HAP-1 (cell line): ENCODE data around the gene TLL1.

Experiments
- DNase-seq, 2 experiments: peaks; one replicate each; pipeline ENCODE4 v3.0.0-alpha.2; 2016 to 2020; ENCODE audit warnings: low spot score in 2 of 2
- H3K27me3 ChIP-seq: fragments of 250-450 bp; sonication (Bioruptor Pico); 2 replicates; pipeline ENCODE4 v1.5.1; 2020; ENCODE audit warnings: low read depth, mild to moderate bottlenecking, moderate library complexity
- H3K36me3 ChIP-seq: fragments of 250-450 bp; sonication (Bioruptor Pico); replicated peaks from 2 replicates; pipeline ENCODE4 v1.5.1; 2020; ENCODE audit warnings: mild to moderate bottlenecking
- H3K4me1 ChIP-seq: fragments of 250-450 bp; sonication (Bioruptor Pico); 2 replicates; pipeline ENCODE4 v1.5.1; 2020; ENCODE audit warnings: mild to moderate bottlenecking
- H3K4me3 ChIP-seq: fragments of 250-450 bp; sonication (Bioruptor Pico); 2 replicates; pipeline ENCODE4 v1.5.1; 2020; ENCODE audit warnings: mild to moderate bottlenecking, moderate library complexity
- H3K9me3 ChIP-seq: fragments of 250-450 bp; sonication (Bioruptor Pico); 2 replicates; pipeline ENCODE4 v1.5.1; 2020; ENCODE audit warnings: mild to moderate bottlenecking, moderate library complexity
- in situ Hi-C: fragments of 300-500 bp; cut with MboI; formaldehyde crosslinking; loops from 3 replicates; pipeline ENCODE4 v1.14.3; 2020; ENCODE audit warnings: low sequenced_read_pairs, inconsistent platforms, mixed read lengths

Gene TLL1

DNA sequence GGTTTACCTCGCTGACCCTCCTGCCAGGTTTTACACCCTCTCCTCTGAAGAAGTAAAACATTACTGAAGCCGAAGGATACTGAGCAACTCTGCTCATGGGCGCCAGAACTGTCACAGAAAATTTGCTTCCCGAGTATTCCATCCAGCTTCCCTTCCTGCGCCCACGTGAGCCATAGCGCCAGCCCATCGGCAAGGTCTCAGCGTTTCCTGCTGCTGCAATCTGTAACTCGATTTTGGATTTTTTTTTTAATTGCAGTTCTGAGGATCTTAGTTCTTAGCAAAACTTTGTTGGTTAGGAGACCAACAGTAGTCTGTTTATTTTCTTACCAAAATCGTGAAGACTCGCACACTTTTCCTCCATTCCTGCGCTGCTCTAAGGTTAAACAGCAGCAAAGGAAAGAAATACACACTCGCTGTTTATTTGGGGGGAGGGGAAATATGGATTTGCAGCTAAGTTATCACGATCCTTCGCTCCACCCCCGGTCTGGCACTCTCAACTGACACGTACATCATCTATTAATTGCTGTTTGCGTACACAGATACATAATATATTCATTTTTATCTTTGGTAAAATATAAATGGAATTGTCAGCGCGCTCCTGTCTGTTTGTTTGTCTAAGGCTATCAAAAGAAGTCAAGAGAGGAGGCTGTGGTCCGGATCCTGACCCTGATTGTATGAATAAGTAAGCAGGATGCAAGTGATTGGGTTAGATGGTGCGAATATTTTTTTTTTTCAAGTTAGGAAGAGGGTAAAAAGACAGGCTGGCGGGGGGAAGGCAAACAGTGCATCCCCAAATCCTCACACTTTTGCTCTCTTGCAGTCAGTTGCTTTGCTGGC is at the start of gene TLL1:
Gene TLL1, plus strand, starts transcription at position 777 of the 837 bp plus-strand sequence. CDS start 668 bp downstream, outside the sequence.
- H3K27me3 ChIP-seq = peaks cover 33% of the 10 kb centered on the region
- H3K4me1 ChIP-seq = peaks cover 2% of the 10 kb centered on the region
- H3K36me3 ChIP-seq = no peaks in the 10 kb centered on the region
- in situ Hi-C loops = no loop called here
- H3K4me3 ChIP-seq = peak within 1 kb of the TSS; percentile 37
- peak in 1 of 2 experiments; percentile 29 for DNase-seq
- H3K9me3 ChIP-seq = no peaks in the 10 kb centered on the region

DNA sequence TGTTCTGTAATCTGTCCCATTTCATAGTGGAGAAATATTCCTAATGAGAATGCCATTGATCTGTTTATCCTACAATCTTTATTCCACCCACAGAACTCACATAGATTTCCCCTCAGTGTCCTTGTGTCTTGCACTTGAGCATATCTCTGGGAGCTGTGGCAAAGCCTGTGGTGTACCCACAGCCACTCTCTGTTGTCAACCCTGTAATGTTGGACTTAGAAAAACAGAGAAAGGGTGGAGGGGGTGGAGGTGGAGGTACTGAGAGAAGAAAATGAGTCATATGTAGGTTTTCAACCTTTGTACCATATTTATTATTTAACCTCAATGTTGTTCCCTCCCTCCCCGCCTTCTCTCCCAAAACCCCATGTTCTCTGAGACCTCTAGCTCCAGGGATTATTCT is 46.9 kb upstream of the TLL1 start:
- no peak for DNase-seq
- Histone ChIP-seq H3K36me3 (no peaks in the 10 kb centered on the region), H3K9me3 (no peaks in the 10 kb centered on the region), H3K4me1 (no peaks in the 10 kb centered on the region), H3K27me3 (no peaks in the 10 kb centered on the region), H3K4me3 (no peak overlapping the region)
- in situ Hi-C loops = no loop called here

DNA sequence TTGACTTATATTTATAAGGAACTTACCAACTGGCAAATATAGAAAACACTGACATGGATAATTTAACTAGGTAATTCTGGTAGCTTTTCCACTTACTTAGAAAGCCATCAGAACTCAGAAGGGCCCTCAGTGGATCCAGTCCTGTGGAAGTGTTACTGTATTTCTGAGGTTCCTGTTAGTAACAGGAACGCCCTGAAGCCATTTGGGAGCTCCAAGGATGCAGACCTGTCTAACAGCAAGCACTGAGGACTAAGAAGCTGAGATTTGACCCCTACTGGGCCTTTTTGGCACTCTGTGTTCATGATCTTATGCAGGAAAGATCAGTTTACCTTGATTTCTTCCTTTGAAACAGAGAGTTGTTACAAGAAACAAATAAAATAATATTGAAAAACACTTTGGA is 46.0 kb upstream of the TLL1 start:
- Histone ChIP-seq H3K4me1 (no peaks in the 10 kb centered on the region), H3K36me3 (no peaks in the 10 kb centered on the region), H3K27me3 (no peaks in the 10 kb centered on the region), H3K9me3 (no peaks in the 10 kb centered on the region), H3K4me3 (no peak overlapping the region)
- in situ Hi-C loops = no loop called here
- no peak for DNase-seq

DNA sequence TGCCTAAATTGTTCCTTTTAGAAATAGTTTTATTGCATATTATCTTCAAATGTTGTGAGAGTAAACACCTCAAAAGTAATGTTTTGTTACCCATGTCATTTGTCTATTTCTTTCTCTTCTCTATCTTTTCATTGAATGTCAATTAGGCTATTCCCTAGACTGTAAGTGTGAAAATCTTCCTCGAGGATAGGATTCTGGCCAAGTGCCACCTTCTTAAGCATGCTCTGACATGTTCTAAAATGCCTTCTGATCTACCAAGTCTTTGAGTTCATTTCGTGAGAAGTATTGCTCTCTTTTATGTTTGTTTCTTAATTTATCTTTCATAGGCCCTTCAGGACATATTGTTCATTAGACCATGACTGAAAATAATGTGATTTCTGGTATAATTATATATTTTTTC is 44.1 kb upstream of the TLL1 start:
- DNase-seq = no peak
- H3K4me1 ChIP-seq = peaks cover 3% of the 10 kb centered on the region; the same call in 1 of the 2 replicates
- no peaks in the 10 kb centered on the region; the same call in 1 of the 2 replicates for H3K27me3 ChIP-seq
- no peaks in the 10 kb centered on the region for H3K9me3 ChIP-seq
- in situ Hi-C loops = no loop called here
- H3K36me3 ChIP-seq = no peaks in the 10 kb centered on the region
- no peak overlapping the region for H3K4me3 ChIP-seq

DNA sequence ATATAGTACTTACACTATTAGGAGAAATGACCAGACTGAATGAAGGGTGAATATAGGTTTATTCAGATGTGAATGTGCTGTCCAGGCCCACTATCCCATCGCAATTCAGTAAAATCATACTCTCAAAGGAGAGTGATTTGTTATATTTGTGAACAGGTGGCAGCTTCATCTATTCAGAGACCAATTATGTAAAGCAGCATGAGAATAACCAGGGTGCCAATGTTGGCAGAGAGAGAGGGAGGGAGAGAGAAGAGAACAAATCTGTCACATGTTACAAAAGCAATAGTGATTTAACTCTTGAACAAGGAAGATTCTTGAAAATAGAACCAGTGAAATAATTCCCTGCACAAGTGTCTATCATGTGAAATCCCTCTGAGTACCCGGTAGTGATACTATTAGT is 38.9 kb upstream of the TLL1 start:
- no peak overlapping the region for H3K4me3 ChIP-seq
- no peak for DNase-seq
- in situ Hi-C loops = no loop called here
- H3K36me3 ChIP-seq = no peaks in the 10 kb centered on the region
- H3K27me3 ChIP-seq = no peaks in the 10 kb centered on the region; the same call in 1 of the 2 replicates
- no peaks in the 10 kb centered on the region for H3K9me3 ChIP-seq
- peaks cover 3% of the 10 kb centered on the region; the same call in 1 of the 2 replicates for H3K4me1 ChIP-seq

DNA sequence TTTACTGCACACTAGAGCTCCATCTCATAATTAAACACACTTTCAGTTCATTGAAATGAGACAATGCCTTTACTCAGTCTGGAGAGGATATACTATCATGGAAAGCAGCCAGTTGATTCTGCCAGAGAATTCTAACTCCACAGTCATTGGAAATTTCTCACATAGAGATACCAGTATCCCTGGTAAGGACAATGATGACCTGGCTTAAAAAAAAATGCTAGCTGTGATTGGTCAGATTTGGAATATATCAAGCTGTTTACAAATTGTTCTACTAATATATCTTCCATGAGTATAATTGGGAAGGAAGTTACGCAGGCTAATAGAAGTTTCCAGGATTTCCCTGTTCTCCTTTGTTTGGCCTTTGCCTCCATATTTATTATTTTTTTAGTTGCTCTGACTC is 34.5 kb upstream of the TLL1 start:
- Histone ChIP-seq H3K4me1 (peaks cover 3% of the 10 kb centered on the region; the same call in 1 of the 2 replicates), H3K4me3 (no peak overlapping the region), H3K36me3 (no peaks in the 10 kb centered on the region), H3K27me3 (no peaks in the 10 kb centered on the region; the same call in 1 of the 2 replicates), H3K9me3 (no peaks in the 10 kb centered on the region)
- DNase-seq = no peak
- in situ Hi-C loops = no loop called here

DNA sequence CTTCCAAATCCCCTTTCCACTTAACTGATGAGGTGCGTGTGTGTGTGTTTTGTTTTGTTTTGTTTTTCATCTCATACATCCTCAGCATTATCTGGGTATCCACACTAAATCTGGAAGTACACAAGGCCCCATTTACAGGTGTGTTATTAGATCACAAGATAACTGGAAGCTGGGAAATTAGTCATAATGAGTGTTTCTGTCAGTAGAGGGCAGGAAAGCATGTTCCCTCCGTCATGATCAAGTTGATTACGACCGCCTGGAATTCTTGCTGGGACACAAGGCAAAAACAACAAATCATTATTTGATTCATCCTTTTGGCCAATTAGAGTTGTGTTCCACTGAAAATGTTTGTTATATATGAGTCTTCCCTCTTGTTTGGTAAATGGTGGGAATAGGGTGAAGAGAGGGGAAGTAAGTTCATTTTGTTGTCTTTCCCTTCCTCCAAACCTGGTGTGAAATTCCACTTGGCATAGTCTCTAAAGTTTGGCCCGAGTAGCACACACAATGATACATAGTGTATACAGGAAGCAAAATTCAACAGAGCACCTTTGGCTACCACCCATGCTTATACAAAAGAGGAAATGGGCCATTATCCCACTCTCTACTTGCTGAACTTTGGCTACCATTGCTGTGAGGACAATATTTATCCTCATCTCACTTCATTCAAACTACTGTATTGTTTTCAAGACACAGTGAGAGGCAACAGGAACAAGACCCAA is 33.3 kb upstream of the TLL1 start:
- no peaks in the 10 kb centered on the region for H3K9me3 ChIP-seq
- H3K4me3 ChIP-seq = no peak overlapping the region
- DNase-seq = no peak
- H3K27me3 ChIP-seq = no peaks in the 10 kb centered on the region
- H3K36me3 ChIP-seq = no peaks in the 10 kb centered on the region
- no peaks in the 10 kb centered on the region for H3K4me1 ChIP-seq
- in situ Hi-C loops = no loop called here

DNA sequence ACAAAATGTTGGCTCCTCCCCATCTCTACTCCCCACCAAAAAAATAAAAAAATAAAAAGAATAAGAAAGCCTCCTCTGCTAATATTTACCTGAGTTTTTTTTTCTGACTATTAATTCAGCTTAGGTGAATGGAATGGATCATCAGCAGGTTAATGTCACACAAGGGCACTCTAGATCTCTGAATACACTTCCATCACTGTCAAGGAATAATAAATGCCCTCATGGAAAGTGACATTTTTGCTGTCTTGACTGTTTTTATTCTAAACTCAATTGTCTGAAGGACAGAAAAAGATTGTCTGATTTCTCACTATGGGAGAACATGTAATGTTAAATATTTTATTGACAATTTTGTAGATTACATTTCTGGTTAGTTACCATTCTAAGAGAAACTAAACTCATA is 30.4 kb upstream of the TLL1 start:
- Histone ChIP-seq H3K4me1 (no peaks in the 10 kb centered on the region), H3K36me3 (no peaks in the 10 kb centered on the region), H3K27me3 (no peaks in the 10 kb centered on the region), H3K9me3 (no peaks in the 10 kb centered on the region), H3K4me3 (no peak overlapping the region)
- in situ Hi-C loops = no loop called here
- no peak for DNase-seq

DNA sequence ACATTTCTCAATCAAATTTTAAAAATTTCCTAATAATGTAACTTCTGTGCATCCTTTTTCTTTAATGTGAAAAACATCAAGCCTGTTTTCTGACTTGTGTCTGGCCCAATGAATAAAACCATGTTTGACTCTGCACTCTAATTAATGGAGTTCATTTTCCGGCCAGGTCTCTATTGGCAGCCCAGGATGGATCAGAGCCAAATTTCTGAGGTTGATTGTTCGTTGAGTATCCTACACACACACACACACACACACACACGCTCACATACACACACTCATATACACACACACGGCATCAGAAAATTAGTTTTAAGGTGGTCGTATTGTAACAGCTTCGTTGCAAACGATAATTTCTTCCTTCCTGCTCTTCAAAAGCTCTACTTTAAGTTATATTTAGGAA is 28.9 kb upstream of the TLL1 start:
- in situ Hi-C loops = no loop called here
- H3K4me1 ChIP-seq = no peaks in the 10 kb centered on the region
- no peaks in the 10 kb centered on the region for H3K36me3 ChIP-seq
- H3K27me3 ChIP-seq = no peaks in the 10 kb centered on the region
- DNase-seq = no peak
- H3K9me3 ChIP-seq = no peaks in the 10 kb centered on the region
- no peak overlapping the region for H3K4me3 ChIP-seq

DNA sequence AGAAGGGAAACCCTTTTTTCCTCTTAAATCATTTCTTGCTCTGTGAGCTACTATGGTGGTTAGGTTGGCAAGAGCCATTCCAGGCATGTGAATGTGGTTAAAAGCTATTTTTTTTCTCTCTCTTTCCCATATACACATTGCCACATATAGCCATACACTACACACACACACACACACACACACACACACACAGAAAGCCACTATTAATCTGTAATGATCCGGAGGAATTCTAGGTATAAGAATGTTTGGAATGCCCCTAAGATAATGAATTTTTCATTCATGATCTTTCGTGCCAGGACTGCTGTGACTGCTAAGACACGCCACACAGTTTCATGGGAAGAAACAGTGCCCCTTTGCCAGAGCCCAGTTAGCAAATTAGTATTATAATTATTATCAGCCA is 21.8 kb upstream of the TLL1 start:
- DNase-seq = no peak
- Histone ChIP-seq H3K27me3 (no peaks in the 10 kb centered on the region), H3K4me3 (no peak overlapping the region), H3K9me3 (no peaks in the 10 kb centered on the region), H3K4me1 (no peaks in the 10 kb centered on the region), H3K36me3 (no peaks in the 10 kb centered on the region)
- in situ Hi-C loops = no loop called here

DNA sequence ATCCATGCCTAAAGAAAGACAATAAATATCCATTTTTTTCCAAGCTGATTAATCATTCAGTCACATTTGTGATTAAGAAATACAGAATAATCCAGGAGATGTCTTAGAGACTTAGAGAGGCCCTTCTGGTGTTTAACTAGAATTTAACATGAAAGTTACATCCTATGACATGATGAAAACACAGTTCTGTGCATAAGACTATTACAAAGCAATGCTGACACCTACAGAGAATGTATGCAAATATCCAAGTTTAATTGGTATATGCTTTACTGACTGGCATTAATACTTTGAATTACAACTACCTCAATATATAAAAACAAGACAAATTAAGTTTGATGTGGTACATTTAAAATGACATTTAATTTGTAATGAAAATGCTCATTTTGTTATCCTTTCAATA is 17.8 kb upstream of the TLL1 start:
- no peak for DNase-seq
- Histone ChIP-seq H3K9me3 (no peaks in the 10 kb centered on the region), H3K27me3 (no peaks in the 10 kb centered on the region), H3K4me3 (no peak overlapping the region), H3K36me3 (no peaks in the 10 kb centered on the region), H3K4me1 (no peaks in the 10 kb centered on the region)
- in situ Hi-C loops = no loop called here

DNA sequence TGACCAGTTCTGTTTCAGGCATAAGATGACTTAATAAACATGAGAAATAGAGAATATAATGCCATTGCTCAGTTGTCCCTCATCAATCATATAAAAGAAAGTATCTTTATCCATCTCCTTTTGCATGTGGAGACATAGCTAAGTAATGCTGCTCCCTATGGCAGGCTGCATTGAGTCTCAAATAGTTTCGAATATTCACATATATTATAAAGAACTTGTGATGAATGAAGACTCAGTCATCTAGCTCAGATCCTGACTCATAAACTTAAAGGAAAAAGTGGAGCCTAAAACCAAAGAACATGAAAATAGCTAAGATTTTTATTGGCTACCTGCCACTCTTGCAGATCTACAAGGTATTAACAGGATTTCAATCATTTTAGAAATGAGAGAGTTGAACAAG is 11.7 kb upstream of the TLL1 start:
- Histone ChIP-seq H3K4me1 (no peaks in the 10 kb centered on the region), H3K27me3 (peaks cover 2% of the 10 kb centered on the region; the same call in 1 of the 2 replicates), H3K36me3 (no peaks in the 10 kb centered on the region), H3K4me3 (no peak overlapping the region), H3K9me3 (no peaks in the 10 kb centered on the region)
- in situ Hi-C loops = no loop called here
- no peak for DNase-seq

DNA sequence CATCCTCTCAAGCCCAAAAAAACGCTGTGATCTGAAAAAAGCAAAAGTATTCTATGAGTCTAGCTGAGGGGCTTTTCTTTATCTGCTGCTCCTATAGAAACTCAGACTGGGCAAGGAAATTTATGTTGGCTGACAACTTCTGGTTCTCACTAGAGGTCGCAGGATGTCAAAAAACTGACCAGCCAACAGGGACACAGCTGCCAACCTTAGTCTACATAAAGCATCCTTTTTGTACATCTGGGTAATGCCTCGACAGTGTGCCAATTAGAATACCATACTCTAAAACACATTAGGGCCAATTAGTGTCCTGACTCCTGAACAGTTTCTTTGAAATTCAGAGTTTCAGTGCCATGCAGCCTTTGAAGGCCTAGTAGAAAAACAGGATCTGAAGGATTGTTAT is 8.8 kb upstream of the TLL1 start:
- no peak overlapping the region for H3K4me3 ChIP-seq
- H3K36me3 ChIP-seq = no peaks in the 10 kb centered on the region
- no peaks in the 10 kb centered on the region for H3K9me3 ChIP-seq
- in situ Hi-C loops = no loop called here
- peaks cover 3% of the 10 kb centered on the region for H3K27me3 ChIP-seq
- no peak for DNase-seq
- H3K4me1 ChIP-seq = no peaks in the 10 kb centered on the region

DNA sequence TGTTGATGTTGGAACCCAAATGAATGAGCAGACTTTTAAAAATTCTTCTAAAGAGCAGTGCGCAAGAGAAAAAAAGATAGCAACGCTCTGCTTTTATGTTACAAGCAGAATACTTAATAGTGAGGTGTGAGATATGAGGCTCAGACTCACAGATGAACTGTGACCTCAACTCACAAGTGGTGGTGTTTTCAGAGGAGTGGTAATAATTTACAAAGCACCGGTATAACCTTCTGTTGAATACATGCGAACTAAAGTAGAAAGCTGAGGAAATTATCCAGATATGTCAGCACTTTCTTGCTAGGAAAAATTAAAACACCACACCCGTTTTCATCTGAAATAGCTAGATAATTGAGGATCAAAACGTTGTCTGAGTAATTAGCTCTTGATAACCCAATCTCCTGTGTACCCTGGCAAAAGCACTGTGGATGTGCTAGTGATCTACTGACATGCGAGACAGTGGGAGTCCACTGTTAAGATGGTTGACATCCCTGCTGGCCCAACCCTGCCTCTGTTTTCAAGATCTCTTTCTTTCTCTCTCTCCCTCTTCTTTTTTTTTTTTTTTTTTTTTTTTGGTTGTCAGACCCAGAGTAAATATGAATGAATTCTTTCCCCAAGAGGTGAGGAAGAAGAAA is 6.9 kb upstream of the TLL1 start:
- Histone ChIP-seq H3K4me1 (0 out of 2 replicates have a peak, but pooled peaks cover 2% of the 10 kb centered on the region), H3K9me3 (no peaks in the 10 kb centered on the region), H3K27me3 (peaks cover 4% of the 10 kb centered on the region), H3K4me3 (no peak overlapping the region), H3K36me3 (no peaks in the 10 kb centered on the region)
- in situ Hi-C loops = no loop called here
- no peak for DNase-seq
